Pancreas (tissue), 10 donors: ENCODE measurements around the gene SLC48A1. TPM values are rescaled to one million over a fixed set of nuclear protein-coding genes. Genes with fewer than 3 reads are reported as not detected.

ENCODE experiments used
- ATAC-seq, 4 donors: fragments of 200-7000 bp; cut with Tn5 transposase; one replicate each; pipeline versions ENCODE4 v1.8.0 to v1.9.1; 2020; ENCODE audit warnings: mild to moderate bottlenecking in 4 of 4, moderate library complexity in 4 of 4
- DNase-seq, 6 donors: peaks; one replicate each; pipeline ENCODE4 v3.0.0-alpha.2; 2020
- FAIRE-seq: peaks from 2 replicates; lab custom pipeline; 2012; peaks lifted over from hg19 to GRCh38; lab: Jason Lieb, UNC
- H3K27ac ChIP-seq, 4 donors: fragments of 200-600 bp; sonication (generic); 1 replicate in 3 of 4; 2 replicates in 1 of 4; pipeline versions ENCODE4 v1.5.0 to v1.8.0; 2020
- H3K27me3 ChIP-seq, 4 donors: fragments of 200-600 bp; one replicate each; pipeline ENCODE4 v1.8.0; 2021
- H3K36me3 ChIP-seq, 3 donors: fragments of 200-600 bp; sonication (generic) in 1 of 3; one replicate each; pipeline versions ENCODE4 v1.5.0 to v1.8.0; 2020 to 2021
- H3K4me1 ChIP-seq, 3 donors: fragments of 200-600 bp; one replicate each; pipeline ENCODE4 v1.8.0; 2021
- H3K4me3 ChIP-seq, 4 donors: fragments of 200-600 bp; sonication (generic) in 2 of 4; one replicate each; pipeline versions ENCODE4 v1.5.0 to v1.8.0; 2020 to 2021
- H3K9me3 ChIP-seq, 4 donors: fragments of 200-600 bp; one replicate each; pipeline ENCODE4 v1.8.0; 2021
- WGBS, 2 donors: extraction: QIAGEN DNeasy Blood & Tissue Kit; methylation state at CpG; one replicate each; pipeline ENCODE4 v1.1.7; 2013; 5-methylcytosine and 5-hydroxymethylcytosine counted together
- intact Hi-C, 3 donors: fragments of 100-400 bp; cut with DNase I; formaldehyde crosslinking; loops; one replicate each; pipeline versions ENCODE4 v1.11.1 to v1.14.2; 2022
- polyA plus RNA-seq, 2 donors: library from polyadenylated mRNA; stranded (reverse); fragments of 200-250 nt; gene quantifications; one replicate each; pipeline ENCODE4 v1.2.3, GENCODE V29; 2013
- total RNA-seq, 6 donors: library from RNA; stranded (reverse); fragmentation: NEBNext Ultra II Directional in 4 of 6; extraction: Animal tissue kit (Norgen Biotek cat#: 25700) in 4 of 6; gene quantifications; one replicate each; pipeline versions ENCODE4 v1.2.1 to v1.2.4, GENCODE V29; 2021 to 2023
- TF ChIP-seq, protein P1 (sequence below), 4 donors: fragments of 200-600 bp; sonication (generic) in 3 of 4; IDR thresholded peaks; one replicate each; pipeline versions ENCODE4 v1.5.0 to v1.8.0; 2021; ENCODE audit warnings: antibody characterized with exemption in 4 of 4
- donor health status: healthy with polysubstance abuse.
- donor health status: DM: no; HTN: no; CAD: no; lungs with moderate emphysema.
- donor health status: DM: no; HTN: no; CAD: no.
- donor health status: control.
- donor health status: control.
- donor health status: Bipolar disorder and iron deficiency.
- donor health status: DM: yes; HTN: yes; CAD: no.
- donor health status: DM: no; HTN: no; CAD: no.
- donor health status: DM: no; HTN: no; CAD: no.
- donor health status: DM: yes; HTN: yes; CAD: no.

SLC48A1 gene
- total and polyA plus RNA-seq, 8 donors = 12.2 to 17.2 (median 13.8) TPM

DNA sequence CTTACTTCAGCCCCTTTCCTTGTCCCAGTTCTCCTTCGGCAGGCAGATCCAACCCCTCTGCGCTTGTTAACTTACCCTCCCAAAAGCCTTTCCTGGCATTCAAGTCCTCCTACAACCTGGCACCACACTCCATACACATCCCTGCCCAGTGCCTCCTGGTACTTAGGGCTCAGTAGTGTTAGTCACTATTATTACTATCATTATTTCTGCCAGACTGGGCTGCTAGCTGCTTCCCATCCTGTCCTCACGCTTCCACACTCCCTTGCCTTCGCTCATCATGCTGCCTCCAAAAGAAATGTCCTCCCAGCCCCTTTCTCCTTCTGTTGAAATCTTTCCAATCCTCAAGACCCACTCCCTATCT lies 48.3 kb downstream of the SLC48A1 start:
- 92 to 96% methylated on average over 4 of the region's 4 CpGs for WGBS, 2 donors
- ATAC-seq (no peak), FAIRE-seq (no peak), DNase-seq (no peak)
- Histone ChIP-seq H3K4me1 (peaks cover 0 to 14% (median 9%) of the 10 kb centered on the region in 3 donors), H3K4me3 (no peak overlapping the region), H3K27me3 (no peaks in the 10 kb centered on the region), H3K36me3 (no peaks in the 10 kb centered on the region), H3K9me3 (no peaks in the 10 kb centered on the region), H3K27ac (peak overlapping the region; percentile 80 to 92 (median 88))
- TF ChIP-seq, protein P1, sequence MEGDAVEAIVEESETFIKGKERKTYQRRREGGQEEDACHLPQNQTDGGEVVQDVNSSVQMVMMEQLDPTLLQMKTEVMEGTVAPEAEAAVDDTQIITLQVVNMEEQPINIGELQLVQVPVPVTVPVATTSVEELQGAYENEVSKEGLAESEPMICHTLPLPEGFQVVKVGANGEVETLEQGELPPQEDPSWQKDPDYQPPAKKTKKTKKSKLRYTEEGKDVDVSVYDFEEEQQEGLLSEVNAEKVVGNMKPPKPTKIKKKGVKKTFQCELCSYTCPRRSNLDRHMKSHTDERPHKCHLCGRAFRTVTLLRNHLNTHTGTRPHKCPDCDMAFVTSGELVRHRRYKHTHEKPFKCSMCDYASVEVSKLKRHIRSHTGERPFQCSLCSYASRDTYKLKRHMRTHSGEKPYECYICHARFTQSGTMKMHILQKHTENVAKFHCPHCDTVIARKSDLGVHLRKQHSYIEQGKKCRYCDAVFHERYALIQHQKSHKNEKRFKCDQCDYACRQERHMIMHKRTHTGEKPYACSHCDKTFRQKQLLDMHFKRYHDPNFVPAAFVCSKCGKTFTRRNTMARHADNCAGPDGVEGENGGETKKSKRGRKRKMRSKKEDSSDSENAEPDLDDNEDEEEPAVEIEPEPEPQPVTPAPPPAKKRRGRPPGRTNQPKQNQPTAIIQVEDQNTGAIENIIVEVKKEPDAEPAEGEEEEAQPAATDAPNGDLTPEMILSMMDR (IDR thresholded peaks at IDR 0.05) = no peak
- intact Hi-C loops = no loop called here

DNA sequence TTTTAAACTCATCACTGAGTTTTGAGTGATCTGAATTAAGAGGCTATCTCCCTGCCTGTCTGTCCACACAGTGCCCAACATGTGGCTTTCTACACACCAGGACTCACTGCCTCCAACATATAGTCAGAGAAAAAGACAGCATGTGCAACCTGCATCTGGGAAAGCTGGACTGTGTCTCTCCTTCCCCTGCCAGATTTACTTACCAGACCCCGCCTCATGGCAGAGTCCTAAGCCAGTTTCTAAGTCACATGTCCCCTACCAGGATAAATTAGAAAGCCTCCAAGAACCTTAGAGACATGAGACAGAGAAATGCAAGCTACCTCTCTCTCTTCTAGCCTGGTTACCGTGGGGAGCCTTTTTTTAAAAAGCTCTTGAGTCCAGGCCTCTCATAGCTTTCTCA lies 49.4 kb downstream of the SLC48A1 start:
- Histone ChIP-seq H3K36me3 (no peaks in the 10 kb centered on the region), H3K27me3 (no peaks in the 10 kb centered on the region), H3K9me3 (no peaks in the 10 kb centered on the region), H3K4me3 (no peak overlapping the region), H3K27ac (peak overlapping the region in 1 of 4 donors; percentile 85), H3K4me1 (peaks cover 0 to 14% (median 9%) of the 10 kb centered on the region in 3 donors)
- DNase-seq = no peak
- no peak for FAIRE-seq
- TF ChIP-seq, protein P1 (IDR thresholded peaks at IDR 0.05) = no peak
- no peak for ATAC-seq
- intact Hi-C loops = no loop called here
- WGBS, 2 donors = 45 to 68% methylated on average over 2 of the region's 2 CpGs

DNA sequence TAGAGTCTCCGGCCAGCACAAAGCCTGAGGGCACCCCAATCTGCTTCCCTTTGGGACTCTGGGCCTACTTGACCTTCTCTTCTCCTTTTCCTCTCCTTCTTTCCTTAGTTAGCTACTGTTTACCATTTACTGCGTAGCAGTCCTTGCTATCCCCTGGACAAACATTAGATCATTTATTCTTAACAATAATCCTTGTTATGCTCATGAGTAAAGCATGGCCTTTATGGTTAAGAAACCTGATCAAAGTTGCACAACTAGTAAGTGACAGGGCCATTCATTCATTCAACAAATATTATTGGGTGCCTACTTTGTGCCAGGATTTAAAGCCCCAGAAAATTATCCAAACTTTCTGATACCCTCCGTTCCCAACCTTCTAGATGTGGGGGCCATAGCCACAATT lies 49.8 kb downstream of the SLC48A1 start:
- 83 to 86% methylated on average over 3 of the region's 3 CpGs for WGBS, 2 donors
- peak overlapping the region in 1 of 4 donors; percentile 85 for H3K27ac ChIP-seq

DNA sequence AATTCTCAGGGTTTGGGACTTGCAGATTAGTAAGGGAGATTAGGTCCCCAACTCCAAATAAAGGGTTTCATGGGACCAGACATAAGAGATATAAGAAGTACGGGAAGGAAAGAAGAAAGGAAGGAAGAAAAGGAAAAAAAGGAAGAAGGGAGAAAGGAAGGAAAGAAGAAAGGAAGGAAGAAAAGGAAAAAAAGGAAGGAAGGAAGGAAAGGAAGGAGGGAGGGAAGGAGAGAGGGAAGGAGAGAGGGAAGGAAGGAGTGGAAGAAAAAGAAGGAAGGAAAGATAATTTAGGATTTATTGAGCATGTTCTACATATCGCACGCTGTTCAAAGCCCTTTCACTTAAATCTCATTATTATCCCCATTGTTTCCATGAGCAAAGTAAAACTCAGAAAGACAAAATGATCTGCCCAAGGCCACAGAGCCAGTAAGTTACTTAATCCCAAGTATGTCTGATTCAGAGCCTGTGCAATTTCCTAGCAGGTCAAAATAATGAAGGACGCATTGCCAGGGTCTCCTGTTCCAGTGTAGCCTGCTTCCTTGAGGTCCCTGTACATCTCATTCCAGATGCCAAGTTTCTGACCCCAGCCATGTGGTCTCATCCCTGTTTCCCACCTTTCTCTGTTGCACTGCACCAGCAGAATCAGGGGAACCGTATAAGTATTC lies 50.5 kb downstream of the SLC48A1 start:
- intact Hi-C loops = no loop called here
- FAIRE-seq (no peak), DNase-seq (no peak), ATAC-seq (no peak)
- Histone ChIP-seq H3K9me3 (no peaks in the 10 kb centered on the region), H3K4me3 (no peak overlapping the region), H3K27me3 (no peaks in the 10 kb centered on the region), H3K4me1 (peaks cover 0 to 14% (median 5%) of the 10 kb centered on the region in 3 donors), H3K27ac (no peak overlapping the region), H3K36me3 (no peaks in the 10 kb centered on the region)
- 86 to 93% methylated on average over 5 of the region's 5 CpGs for WGBS, 2 donors
- TF ChIP-seq, protein P1 (IDR thresholded peaks at IDR 0.05) = no peak

More for the DNA sequence above, 49.8 kb downstream of the SLC48A1 start:
- DNase-seq = no peak
- no peak overlapping the region for H3K4me3 ChIP-seq
- peaks cover 0 to 14% (median 9%) of the 10 kb centered on the region in 3 donors for H3K4me1 ChIP-seq
- no peaks in the 10 kb centered on the region for H3K36me3 ChIP-seq
- H3K9me3 ChIP-seq = no peaks in the 10 kb centered on the region
- FAIRE-seq = no peak
- intact Hi-C loops = no loop called here
- TF ChIP-seq, protein P1 (IDR thresholded peaks at IDR 0.05) = no peak
- ATAC-seq = no peak
- no peaks in the 10 kb centered on the region for H3K27me3 ChIP-seq

DNA sequence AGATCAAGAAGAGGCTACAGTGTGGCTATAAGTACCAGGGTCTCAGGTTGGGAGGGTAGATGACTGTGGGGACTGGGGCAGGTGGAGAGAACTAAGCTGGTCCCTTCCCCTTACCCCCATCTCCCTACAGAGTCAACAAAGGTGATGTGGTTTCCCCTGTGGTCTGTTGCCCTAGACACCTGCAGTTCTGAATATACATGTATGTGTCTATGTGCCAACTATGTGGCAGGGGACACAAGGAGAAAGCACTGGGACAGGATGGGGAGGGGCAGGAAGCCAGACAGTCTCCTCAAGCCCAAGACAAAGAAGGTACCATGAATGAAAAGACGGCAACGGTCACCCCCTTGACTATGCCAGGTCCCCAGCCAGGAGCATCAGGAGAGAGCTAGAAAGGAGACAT lies 51.2 kb downstream of the SLC48A1 start:
- TF ChIP-seq, protein P1 (IDR thresholded peaks at IDR 0.05) = no peak
- no peak overlapping the region for H3K4me3 ChIP-seq
- H3K36me3 ChIP-seq = no peaks in the 10 kb centered on the region
- H3K4me1 ChIP-seq = peaks cover 0 to 16% (median 8%) of the 10 kb centered on the region in 3 donors
- WGBS, 2 donors = 71 to 89% methylated on average over 2 of the region's 2 CpGs
- peak overlapping the region in 1 of 4 donors; percentile 48 for H3K27ac ChIP-seq
- DNase-seq (no peak), ATAC-seq (no peak), FAIRE-seq (no peak)
- no peaks in the 10 kb centered on the region for H3K27me3 ChIP-seq
- H3K9me3 ChIP-seq = no peaks in the 10 kb centered on the region
- intact Hi-C loops = no loop called here
